ENCODE data around the gene NREP.

The NREP gene

DNA sequence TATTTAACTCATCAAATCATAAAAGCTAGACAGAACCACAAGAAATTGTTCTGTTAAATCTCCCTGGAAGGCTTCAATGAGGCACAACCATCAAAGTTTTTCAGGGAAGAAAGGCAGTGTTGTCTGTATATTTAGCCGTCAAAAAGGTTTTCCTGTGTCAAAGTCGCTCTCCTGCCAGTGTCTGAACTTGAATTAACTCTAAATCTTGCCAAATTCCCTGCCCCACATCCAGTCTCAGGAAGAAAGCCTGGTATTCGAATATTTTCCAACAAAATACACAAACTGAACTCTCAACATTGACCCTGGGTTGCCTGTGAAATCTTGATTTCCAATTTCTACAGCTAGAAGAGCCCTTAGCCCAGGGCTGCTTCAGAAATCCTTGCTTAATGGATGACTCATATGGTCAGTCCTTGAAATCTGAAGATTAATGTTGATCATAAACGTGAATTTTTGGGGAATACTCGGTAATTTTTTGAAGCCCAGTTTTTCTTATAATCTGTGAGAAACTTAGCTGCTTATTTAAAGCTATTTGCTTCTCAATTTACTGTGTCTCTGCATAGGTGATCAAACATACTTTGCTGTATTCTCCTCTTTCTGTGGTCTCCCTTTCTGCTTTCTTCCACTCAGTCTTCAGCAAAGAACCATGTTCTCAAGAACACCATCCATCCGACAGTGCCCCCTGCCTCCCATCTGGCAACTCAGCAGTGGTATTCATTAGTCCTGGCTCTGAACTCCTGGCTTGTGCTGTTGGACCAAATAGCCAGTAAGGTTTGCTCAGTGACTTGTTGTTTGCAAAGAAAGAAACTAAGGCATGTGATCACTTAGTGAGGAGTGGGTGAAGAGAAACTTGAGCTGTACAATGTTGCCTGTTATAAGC lies 58.9 kb downstream of the NREP start:
- TF ChIP-seq, protein P1, sequence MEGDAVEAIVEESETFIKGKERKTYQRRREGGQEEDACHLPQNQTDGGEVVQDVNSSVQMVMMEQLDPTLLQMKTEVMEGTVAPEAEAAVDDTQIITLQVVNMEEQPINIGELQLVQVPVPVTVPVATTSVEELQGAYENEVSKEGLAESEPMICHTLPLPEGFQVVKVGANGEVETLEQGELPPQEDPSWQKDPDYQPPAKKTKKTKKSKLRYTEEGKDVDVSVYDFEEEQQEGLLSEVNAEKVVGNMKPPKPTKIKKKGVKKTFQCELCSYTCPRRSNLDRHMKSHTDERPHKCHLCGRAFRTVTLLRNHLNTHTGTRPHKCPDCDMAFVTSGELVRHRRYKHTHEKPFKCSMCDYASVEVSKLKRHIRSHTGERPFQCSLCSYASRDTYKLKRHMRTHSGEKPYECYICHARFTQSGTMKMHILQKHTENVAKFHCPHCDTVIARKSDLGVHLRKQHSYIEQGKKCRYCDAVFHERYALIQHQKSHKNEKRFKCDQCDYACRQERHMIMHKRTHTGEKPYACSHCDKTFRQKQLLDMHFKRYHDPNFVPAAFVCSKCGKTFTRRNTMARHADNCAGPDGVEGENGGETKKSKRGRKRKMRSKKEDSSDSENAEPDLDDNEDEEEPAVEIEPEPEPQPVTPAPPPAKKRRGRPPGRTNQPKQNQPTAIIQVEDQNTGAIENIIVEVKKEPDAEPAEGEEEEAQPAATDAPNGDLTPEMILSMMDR (IDR thresholded peaks at IDR 0.05; ENCODE audit: low read depth, low read length, missing control alignments): peak; percentile 50
- no peak overlapping the region for H3K4me3 ChIP-seq (ENCODE audit: low read depth, low read length)
- no peak for DNase-seq (ENCODE audit: low read depth)
- in situ Hi-C loops (cut with HindIII; ENCODE audit: low sequenced_read_pairs): no loop called here

- in situ Hi-C loops (cut with HindIII; ENCODE audit: low sequenced_read_pairs): no loop called here
- no peak for DNase-seq (ENCODE audit: low read depth)
- TF ChIP-seq, protein P1 (IDR thresholded peaks at IDR 0.05; ENCODE audit: low read depth, low read length, missing control alignments): no peak
- H3K4me3 ChIP-seq (ENCODE audit: low read depth, low read length): no peak overlapping the region
These were observed 59.8 kb downstream of the NREP start for GRCh38 chr5:111697215-111697614.

DNA sequence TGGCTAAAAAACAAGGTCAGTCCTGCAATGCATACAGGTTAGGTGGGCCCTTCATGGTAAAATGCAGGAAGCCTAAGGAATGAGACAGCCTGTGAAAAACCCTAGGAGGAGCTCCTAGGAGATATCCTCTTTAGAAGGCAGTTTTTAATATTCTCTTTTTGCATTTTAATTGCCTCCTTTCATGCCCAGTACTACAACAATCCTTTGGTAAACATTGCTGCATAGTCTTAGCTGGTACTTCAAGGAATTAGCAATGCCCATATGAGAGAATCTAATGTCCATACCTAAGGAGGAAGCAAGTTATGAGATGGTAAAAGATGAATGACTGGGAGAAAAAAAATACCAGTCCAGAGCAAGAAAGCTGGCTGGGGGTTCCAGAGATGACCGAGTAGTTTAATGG lies 61.0 kb downstream of the NREP start:
- TF ChIP-seq, protein P1 (IDR thresholded peaks at IDR 0.05; ENCODE audit: low read depth, low read length, missing control alignments): no peak
- H3K4me3 ChIP-seq (ENCODE audit: low read depth, low read length): no peak overlapping the region
- no peak for DNase-seq (ENCODE audit: low read depth)
- in situ Hi-C loops (cut with HindIII; ENCODE audit: low sequenced_read_pairs): no loop called here

DNA sequence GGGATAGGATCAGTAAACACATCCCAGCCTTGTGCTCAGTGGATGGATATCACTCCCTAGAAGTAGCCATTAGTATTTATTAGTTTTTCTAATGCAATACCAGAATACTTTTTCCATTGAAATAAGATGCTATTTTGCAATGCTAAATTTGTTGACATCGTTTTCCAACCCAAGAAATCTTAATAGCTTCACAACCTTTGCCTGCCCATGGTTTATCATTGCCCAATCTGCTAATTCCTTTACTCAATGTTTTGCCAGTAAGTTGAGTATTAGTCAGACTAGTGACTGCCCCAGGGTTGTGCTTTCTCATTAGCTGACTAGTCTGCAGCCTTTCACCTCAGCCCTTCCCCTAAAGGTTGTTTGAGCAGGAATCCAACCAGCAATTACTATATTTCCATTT lies 62.9 kb downstream of the NREP start:
- in situ Hi-C loops (cut with HindIII; ENCODE audit: low sequenced_read_pairs): no loop called here
- TF ChIP-seq, protein P1 (IDR thresholded peaks at IDR 0.05; ENCODE audit: low read depth, low read length, missing control alignments): no peak
- DNase-seq (ENCODE audit: low read depth): no peak
- no peak overlapping the region for H3K4me3 ChIP-seq (ENCODE audit: low read depth, low read length)

DNA sequence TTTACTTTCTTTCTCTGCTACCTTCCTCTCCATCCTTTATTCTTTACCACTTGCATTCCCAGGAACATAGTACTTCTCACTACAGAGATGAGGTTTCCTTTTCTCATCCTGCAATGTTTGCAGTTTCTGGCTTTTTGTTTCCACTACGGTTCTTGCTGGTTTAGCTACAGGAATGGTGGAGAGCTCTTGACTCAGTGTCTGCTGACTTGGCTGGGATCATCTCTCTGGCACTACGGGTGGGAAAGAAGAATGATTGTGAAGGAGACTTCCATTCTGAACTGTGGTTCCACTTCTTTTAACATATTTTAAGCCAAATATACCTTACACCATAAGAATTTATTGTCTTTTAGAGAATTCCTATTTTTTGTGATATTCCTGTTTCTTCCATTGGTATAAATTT lies 65.1 kb downstream of the NREP start:
- no peak overlapping the region for H3K4me3 ChIP-seq (ENCODE audit: low read depth, low read length)
- in situ Hi-C loops (cut with HindIII; ENCODE audit: low sequenced_read_pairs): no loop called here
- TF ChIP-seq, protein P1 (IDR thresholded peaks at IDR 0.05; ENCODE audit: low read depth, low read length, missing control alignments): no peak
- DNase-seq (ENCODE audit: low read depth): no peak

DNA sequence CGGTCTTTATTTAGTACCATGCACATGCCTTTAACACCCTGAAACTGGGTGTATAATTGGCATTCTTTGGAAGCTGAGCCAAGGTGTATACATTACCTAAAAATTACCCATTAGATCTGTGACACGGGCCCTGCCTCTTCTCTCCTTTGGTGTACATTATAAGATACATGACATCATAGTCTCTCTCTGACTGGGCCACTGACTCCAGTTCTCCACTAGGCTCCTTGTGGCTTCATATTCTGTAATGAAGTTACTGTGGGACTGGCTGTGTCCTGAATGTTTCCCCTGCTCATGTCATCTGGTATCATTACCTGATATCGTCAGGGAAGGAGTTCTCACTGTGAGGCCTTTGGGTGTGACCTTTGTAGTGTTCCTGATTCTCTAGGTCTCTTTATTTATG lies 65.5 kb downstream of the NREP start:
- in situ Hi-C loops (cut with HindIII; ENCODE audit: low sequenced_read_pairs): no loop called here
- no peak for DNase-seq (ENCODE audit: low read depth)
- TF ChIP-seq, protein P1 (IDR thresholded peaks at IDR 0.05; ENCODE audit: low read depth, low read length, missing control alignments): no peak
- no peak overlapping the region for H3K4me3 ChIP-seq (ENCODE audit: low read depth, low read length)
